Osteocyte (in vitro differentiated cells): Measurements from ENCODE around the gene XRCC1. TPM values are rescaled to one million over a fixed set of nuclear protein-coding genes. Genes with fewer than 3 reads are reported as not detected.
A peak's percentile ranks its signal among the peaks of the same experiment; 100 is the strongest.

Experiments
- DNase-seq: peaks from one replicate; pipeline ENCODE4 v3.0.0; 2021; ENCODE audit warnings: mixed read lengths; ENCODE audit not compliant: unreplicated experiment; ENCODE audit errors: extremely low spot score
- H3K27ac Mint-ChIP-seq: one replicate; pipeline ENCODE4 v1.8.0; 2021; ENCODE audit warnings: mild to moderate bottlenecking, mixed read lengths; ENCODE audit not compliant: unreplicated experiment
- H3K27me3 Mint-ChIP-seq: one replicate; pipeline ENCODE4 v1.8.0; 2021; ENCODE audit warnings: mixed read lengths; ENCODE audit not compliant: unreplicated experiment
- H3K36me3 Mint-ChIP-seq: one replicate; pipeline ENCODE4 v1.8.0; 2021; ENCODE audit warnings: mixed read lengths; ENCODE audit not compliant: unreplicated experiment
- H3K4me1 Mint-ChIP-seq: one replicate; pipeline ENCODE4 v1.8.0; 2021; ENCODE audit warnings: mixed read lengths; ENCODE audit not compliant: unreplicated experiment
- H3K4me3 Mint-ChIP-seq: one replicate; pipeline ENCODE4 v1.8.0; 2021; ENCODE audit warnings: mild to moderate bottlenecking, moderate library complexity, mixed read lengths; ENCODE audit not compliant: unreplicated experiment
- H3K9me3 Mint-ChIP-seq: one replicate; pipeline ENCODE4 v1.8.0; 2021; ENCODE audit warnings: mixed read lengths; ENCODE audit not compliant: unreplicated experiment
- total RNA-seq: library from RNA; stranded (reverse); gene quantifications from 2 replicates; pipeline ENCODE4 v1.2.1, GENCODE V29; 2021
- TF ChIP-seq, protein P1 (sequence below): fragments of 200-600 bp; sonication (generic); IDR thresholded peaks from 2 replicates; pipeline ENCODE4 v1.5.0; 2021; ENCODE audit warnings: antibody characterized with exemption, mild to moderate bottlenecking, moderate library complexity

The XRCC1 gene
- total RNA-seq, 1 donor from 2014 or later = 43.2 TPM

DNA sequence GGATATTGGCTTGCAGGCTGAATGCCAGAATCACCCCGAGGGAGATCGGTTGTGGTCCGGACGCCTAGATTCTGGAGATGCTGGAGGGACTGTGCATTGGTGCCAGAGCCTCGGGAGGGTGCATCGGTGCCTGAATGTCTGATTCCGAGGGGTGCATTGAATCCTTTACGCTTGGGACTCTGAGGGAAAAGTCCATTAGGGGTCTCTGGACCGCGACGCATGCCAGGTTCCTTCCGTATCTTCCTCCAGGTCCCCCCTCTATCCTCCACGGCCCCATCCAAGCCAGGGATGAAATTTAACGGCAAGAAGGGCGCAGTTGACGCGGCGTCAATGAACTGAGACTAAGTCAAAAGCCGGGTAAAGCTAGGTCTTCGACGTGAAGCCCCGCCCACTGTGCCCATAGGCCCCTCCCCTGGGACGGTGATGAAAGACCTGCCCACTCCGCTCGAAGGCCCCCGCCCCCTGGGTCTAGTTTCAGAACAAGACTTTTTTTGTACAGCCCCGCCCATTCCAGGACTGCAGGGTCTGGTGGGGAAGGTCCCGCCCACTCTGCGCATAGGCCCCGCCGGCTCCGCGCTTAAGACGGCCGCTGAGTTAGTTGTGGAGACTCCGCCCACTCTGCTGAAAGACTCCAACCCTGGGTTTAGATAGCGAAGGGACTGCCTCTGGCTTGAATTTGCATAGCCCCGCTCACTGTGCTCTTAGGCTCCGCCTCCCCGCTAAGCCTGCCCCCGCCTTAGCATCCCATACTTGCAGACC, 41.6 kb downstream of the XRCC1 start:
- peak overlapping the region; percentile 88 for H3K4me3 Mint-ChIP-seq
- peak overlapping the region; percentile 97 for H3K27ac Mint-ChIP-seq
- peak; percentile 99 for DNase-seq
- no peaks in the 10 kb centered on the region for H3K9me3 Mint-ChIP-seq
- peaks cover 19% of the 10 kb centered on the region for H3K4me1 Mint-ChIP-seq
- TF ChIP-seq, protein P1, sequence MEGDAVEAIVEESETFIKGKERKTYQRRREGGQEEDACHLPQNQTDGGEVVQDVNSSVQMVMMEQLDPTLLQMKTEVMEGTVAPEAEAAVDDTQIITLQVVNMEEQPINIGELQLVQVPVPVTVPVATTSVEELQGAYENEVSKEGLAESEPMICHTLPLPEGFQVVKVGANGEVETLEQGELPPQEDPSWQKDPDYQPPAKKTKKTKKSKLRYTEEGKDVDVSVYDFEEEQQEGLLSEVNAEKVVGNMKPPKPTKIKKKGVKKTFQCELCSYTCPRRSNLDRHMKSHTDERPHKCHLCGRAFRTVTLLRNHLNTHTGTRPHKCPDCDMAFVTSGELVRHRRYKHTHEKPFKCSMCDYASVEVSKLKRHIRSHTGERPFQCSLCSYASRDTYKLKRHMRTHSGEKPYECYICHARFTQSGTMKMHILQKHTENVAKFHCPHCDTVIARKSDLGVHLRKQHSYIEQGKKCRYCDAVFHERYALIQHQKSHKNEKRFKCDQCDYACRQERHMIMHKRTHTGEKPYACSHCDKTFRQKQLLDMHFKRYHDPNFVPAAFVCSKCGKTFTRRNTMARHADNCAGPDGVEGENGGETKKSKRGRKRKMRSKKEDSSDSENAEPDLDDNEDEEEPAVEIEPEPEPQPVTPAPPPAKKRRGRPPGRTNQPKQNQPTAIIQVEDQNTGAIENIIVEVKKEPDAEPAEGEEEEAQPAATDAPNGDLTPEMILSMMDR = no peak
- H3K27me3 Mint-ChIP-seq = no peaks in the 10 kb centered on the region
- H3K36me3 Mint-ChIP-seq = peaks cover 13% of the 10 kb centered on the region

DNA sequence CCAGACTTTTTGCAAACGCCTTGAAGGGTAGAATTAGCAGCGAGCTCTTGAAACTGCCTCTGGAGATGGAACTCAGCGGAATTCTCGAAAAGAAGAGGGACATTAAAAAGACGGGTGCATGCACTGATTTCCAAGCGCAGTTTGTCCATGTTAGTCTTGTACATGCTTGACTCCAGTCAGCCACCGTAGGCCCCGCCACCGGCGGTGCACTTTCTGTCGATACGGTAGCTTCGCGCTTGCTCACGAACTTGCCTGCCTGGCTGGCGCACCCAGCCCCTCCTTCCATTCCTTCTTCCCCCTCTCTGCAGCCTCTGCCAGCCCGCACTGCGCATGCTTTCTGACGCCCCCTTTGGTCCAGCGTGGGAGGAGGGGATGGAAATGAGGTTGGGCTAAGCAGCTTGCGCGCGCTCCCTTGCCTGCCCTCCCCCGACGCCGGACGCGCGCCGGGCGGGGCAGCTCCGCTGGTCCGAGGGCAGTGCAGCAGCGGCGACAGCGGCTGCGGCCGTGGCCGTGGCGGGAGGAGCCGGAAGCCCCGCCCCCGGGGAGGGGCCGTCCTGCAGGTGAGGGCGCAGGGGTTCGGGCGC, 42.3 kb downstream of the XRCC1 start, which contains the start of gene ZNF575:
Gene ZNF575 (plus strand): TSS at position 227 of the 584 bp plus-strand sequence. CDS start 1,235 bp downstream, outside the sequence.
- DNase-seq = peak; percentile 96
- Mint-ChIP-seq H3K36me3 (peaks cover 7% of the 10 kb centered on the region), H3K27me3 (no peaks in the 10 kb centered on the region), H3K9me3 (no peaks in the 10 kb centered on the region), H3K4me1 (peaks cover 21% of the 10 kb centered on the region), H3K4me3 (peak within 1 kb of the TSS; percentile 88), H3K27ac (peak within 1 kb of the TSS; percentile 97)
- TF ChIP-seq, protein P1 = no peak

DNA sequence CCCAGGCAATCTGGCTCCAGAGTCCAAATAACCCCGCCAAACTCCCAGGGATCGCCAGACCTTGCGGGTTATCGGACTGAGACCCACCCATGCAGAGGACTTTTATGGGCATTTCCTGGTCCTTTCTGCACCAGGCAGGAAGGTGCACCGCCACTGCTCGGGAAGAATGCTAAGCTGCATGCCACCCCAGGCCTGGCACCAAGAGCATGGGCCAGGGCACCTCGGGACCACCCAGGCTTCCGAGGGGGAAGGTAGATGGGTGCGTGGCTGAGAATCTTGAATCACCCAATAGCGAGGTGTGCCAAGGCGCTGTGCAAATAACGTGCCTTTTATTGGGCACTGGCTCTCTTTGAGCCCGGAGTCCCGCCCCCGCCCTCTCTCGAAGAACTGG, 42.8 kb downstream of the XRCC1 start:
- H3K4me3 Mint-ChIP-seq = peak overlapping the region; percentile 88
- H3K27ac Mint-ChIP-seq = peak overlapping the region; percentile 91
- DNase-seq = no peak
- H3K36me3 Mint-ChIP-seq = peaks cover 6% of the 10 kb centered on the region
- TF ChIP-seq, protein P1 = no peak
- no peaks in the 10 kb centered on the region for H3K9me3 Mint-ChIP-seq
- no peaks in the 10 kb centered on the region for H3K27me3 Mint-ChIP-seq
- peaks cover 24% of the 10 kb centered on the region for H3K4me1 Mint-ChIP-seq

DNA sequence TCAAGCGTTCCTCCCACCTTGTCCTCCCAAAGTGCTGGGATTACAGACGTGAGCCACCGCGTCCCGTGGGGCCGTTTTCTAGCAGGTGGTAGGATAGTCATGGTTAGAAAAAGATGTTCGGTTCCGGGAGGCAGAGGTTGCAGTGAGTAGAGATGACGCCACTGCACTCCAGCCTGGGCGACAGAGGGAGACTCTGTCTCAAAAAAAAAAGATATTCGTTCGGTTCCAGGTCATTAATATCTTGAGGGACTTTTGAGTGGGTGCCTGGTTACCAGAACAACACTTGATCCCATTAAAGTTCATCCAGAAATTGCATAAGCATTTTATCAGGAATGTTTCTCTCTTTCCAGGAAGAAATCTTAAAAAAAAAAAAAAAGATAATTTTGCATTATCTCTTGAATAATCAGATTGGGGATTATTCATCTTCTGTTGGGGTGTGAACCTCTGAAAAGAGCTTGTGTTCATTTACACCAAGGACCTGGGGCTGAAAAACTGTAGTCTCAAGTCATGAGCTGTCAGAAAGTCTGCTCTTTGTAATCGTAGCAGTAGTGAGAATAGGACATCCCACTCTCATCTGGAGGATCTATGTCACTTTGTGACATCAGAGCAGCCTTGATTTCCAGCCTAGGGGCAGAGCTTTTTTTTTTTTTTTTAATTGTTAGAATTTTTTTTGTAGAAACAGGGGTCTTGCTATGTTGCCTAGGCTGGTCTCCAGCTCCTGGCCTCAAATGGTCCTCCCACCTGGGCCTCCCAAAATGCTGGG, 47.3 kb downstream of the XRCC1 start:
- H3K4me3 Mint-ChIP-seq = peak overlapping the region; percentile 14
- H3K27me3 Mint-ChIP-seq = no peaks in the 10 kb centered on the region
- no peak for DNase-seq
- TF ChIP-seq, protein P1 = no peak
- no peaks in the 10 kb centered on the region for H3K36me3 Mint-ChIP-seq
- H3K27ac Mint-ChIP-seq = peak overlapping the region; percentile 34
- H3K4me1 Mint-ChIP-seq = peaks cover 35% of the 10 kb centered on the region
- H3K9me3 Mint-ChIP-seq = no peaks in the 10 kb centered on the region
